Effector memory CD8-positive, alpha-beta T cell (primary cell): ENCODE measurements around the gene PTPRN.

Source experiments
- ATAC-seq: fragments of 150-1000 bp; cut with Tn5 transposase; replicated peaks from 2 replicates; pipeline ENCODE4 v1.10.0; 2021; ENCODE audit warnings: mild to moderate bottlenecking, moderate library complexity
- DNase-seq, 3 experiments: peaks; one replicate each; pipeline ENCODE4 v3.0.0; 2021
- H3K27ac Mint-ChIP-seq, 2 donors: one replicate each; pipeline ENCODE4 v1.8.0; 2022; ENCODE audit warnings: mild to moderate bottlenecking in 2 of 2, mixed read lengths in 2 of 2, moderate library complexity in 2 of 2
- H3K27me3 Mint-ChIP-seq, 2 donors: one replicate each; pipeline ENCODE4 v1.8.0; 2022; ENCODE audit warnings: mixed read lengths in 2 of 2
- H3K36me3 Mint-ChIP-seq: one replicate; pipeline ENCODE4 v1.8.0; 2022; ENCODE audit warnings: mild to moderate bottlenecking, moderate library complexity, mixed read lengths; ENCODE audit not compliant: insufficient read depth
- H3K4me1 Mint-ChIP-seq, 2 donors: one replicate each; pipeline ENCODE4 v1.8.0; 2022; ENCODE audit warnings: low read depth in 2 of 2, mixed read lengths in 2 of 2
- H3K4me3 Mint-ChIP-seq, 2 donors: one replicate each; pipeline ENCODE4 v1.8.0; 2022; ENCODE audit warnings: mild to moderate bottlenecking in 2 of 2, mixed read lengths in 2 of 2, moderate library complexity in 2 of 2
- H3K9me3 Mint-ChIP-seq, 2 donors: one replicate each; pipeline ENCODE4 v1.8.0; 2022; ENCODE audit warnings: mixed read lengths in 2 of 2
- total RNA-seq, 9 experiments: gene quantifications; one replicate each; lab custom pipeline; 2026; lab: John Stamatoyannopoulos, UW

The PTPRN gene
- 0 to 0.12 (median 0) reads per million in 9 experiments for total RNA-seq

- Mint-ChIP-seq H3K4me3 (no peak within 1 kb of the TSS), H3K27ac (no peak within 1 kb of the TSS), H3K27me3 (peaks cover 56 to 80% of the 10 kb centered on the region in 2 donors), H3K4me1 (peaks cover 0 to 2% of the 10 kb centered on the region in 2 donors), H3K9me3 (no peaks in the 10 kb centered on the region), H3K36me3 (peaks cover 3% of the 10 kb centered on the region)
- ATAC-seq (peak; percentile 19), DNase-seq (no peak)
These were observed at the start of gene PTPRN for GRCh38 chr2:219309278-219309677. Gene PTPRN, minus strand, starts transcription at chr2:219309401. Its CDS starts 69 bp downstream, at chr2:219309332.

- H3K4me3 Mint-ChIP-seq: peak overlapping the region; percentile 41 to 45
- H3K27ac Mint-ChIP-seq: no peak overlapping the region
- H3K9me3 Mint-ChIP-seq: no peaks in the 10 kb centered on the region
- H3K4me1 Mint-ChIP-seq: peaks cover 0 to 3% of the 10 kb centered on the region in 2 donors
- ATAC-seq: peak; percentile 32
- H3K27me3 Mint-ChIP-seq: peaks cover 48 to 67% of the 10 kb centered on the region in 2 donors
- no peak for DNase-seq
- H3K36me3 Mint-ChIP-seq: peaks cover 4% of the 10 kb centered on the region
These were observed 49.2 kb upstream of the PTPRN start for GRCh38 chr2:219358170-219359075.

GRCh38 chr2:219356834-219357233 is 47.6 kb upstream of the PTPRN start:
- no peak for ATAC-seq
- DNase-seq: no peak
- Mint-ChIP-seq H3K4me1 (peaks cover 0 to 3% of the 10 kb centered on the region in 2 donors), H3K4me3 (no peak overlapping the region), H3K36me3 (peaks cover 2% of the 10 kb centered on the region), H3K9me3 (no peaks in the 10 kb centered on the region), H3K27me3 (peaks cover 52 to 77% of the 10 kb centered on the region in 2 donors), H3K27ac (no peak overlapping the region)

GRCh38 chr2:219354582-219354981 is 45.4 kb upstream of the PTPRN start:
- DNase-seq: no peak
- Mint-ChIP-seq H3K4me1 (peaks cover 0 to 3% of the 10 kb centered on the region in 2 donors), H3K27me3 (peaks cover 54 to 85% of the 10 kb centered on the region in 2 donors), H3K36me3 (no peaks in the 10 kb centered on the region), H3K4me3 (no peak overlapping the region), H3K9me3 (no peaks in the 10 kb centered on the region), H3K27ac (no peak overlapping the region)
- ATAC-seq: no peak

GRCh38 chr2:219353129-219353528 is 43.9 kb upstream of the PTPRN start:
- Mint-ChIP-seq H3K4me3 (no peak overlapping the region), H3K9me3 (no peaks in the 10 kb centered on the region), H3K36me3 (no peaks in the 10 kb centered on the region), H3K27ac (no peak overlapping the region), H3K4me1 (no peaks in the 10 kb centered on the region), H3K27me3 (peaks cover 56 to 89% of the 10 kb centered on the region in 2 donors)
- no peak for ATAC-seq
- no peak for DNase-seq

GRCh38 chr2:219352448-219353023 is 43.3 kb upstream of the PTPRN start:
- H3K9me3 Mint-ChIP-seq: no peaks in the 10 kb centered on the region
- peaks cover 62 to 89% of the 10 kb centered on the region in 2 donors for H3K27me3 Mint-ChIP-seq
- no peak overlapping the region for H3K4me3 Mint-ChIP-seq
- ATAC-seq (peak; percentile 72), DNase-seq (peak; percentile 55 to 64 (median 59))
- no peaks in the 10 kb centered on the region for H3K4me1 Mint-ChIP-seq
- no peak overlapping the region for H3K27ac Mint-ChIP-seq
- H3K36me3 Mint-ChIP-seq: no peaks in the 10 kb centered on the region

- Mint-ChIP-seq H3K36me3 (no peaks in the 10 kb centered on the region), H3K27me3 (peaks cover 59 to 84% of the 10 kb centered on the region in 2 donors), H3K4me1 (no peaks in the 10 kb centered on the region), H3K9me3 (no peaks in the 10 kb centered on the region), H3K4me3 (no peak overlapping the region), H3K27ac (no peak overlapping the region)
- ATAC-seq: no peak
- no peak for DNase-seq
These were observed 41.6 kb upstream of the PTPRN start for GRCh38 chr2:219350710-219351221.

- ATAC-seq (no peak), DNase-seq (no peak)
- Mint-ChIP-seq H3K36me3 (no peaks in the 10 kb centered on the region), H3K27ac (no peak overlapping the region), H3K4me3 (no peak overlapping the region), H3K27me3 (peaks cover 58 to 81% of the 10 kb centered on the region in 2 donors), H3K4me1 (no peaks in the 10 kb centered on the region), H3K9me3 (no peaks in the 10 kb centered on the region)
These were observed 41.0 kb upstream of the PTPRN start for GRCh38 chr2:219350215-219350614.

- Mint-ChIP-seq H3K9me3 (no peaks in the 10 kb centered on the region), H3K27ac (peak overlapping the region in 1 of 2 donors; percentile 51), H3K27me3 (peaks cover 39 to 56% of the 10 kb centered on the region in 2 donors), H3K4me3 (no peak overlapping the region), H3K4me1 (peaks cover 0 to 3% of the 10 kb centered on the region in 2 donors), H3K36me3 (no peaks in the 10 kb centered on the region)
- ATAC-seq (no peak), DNase-seq (no peak)
These were observed 35.7 kb upstream of the PTPRN start for GRCh38 chr2:219344751-219345430.

- Mint-ChIP-seq H3K27me3 (peaks cover 74 to 91% of the 10 kb centered on the region in 2 donors), H3K36me3 (peaks cover 3% of the 10 kb centered on the region), H3K27ac (no peak overlapping the region), H3K4me1 (peaks cover 0 to 2% of the 10 kb centered on the region in 2 donors), H3K4me3 (no peak overlapping the region), H3K9me3 (peaks cover 0 to 10% of the 10 kb centered on the region in 2 donors)
- ATAC-seq: no peak
- DNase-seq: no peak
These were observed 26.2 kb upstream of the PTPRN start for GRCh38 chr2:219335373-219335786.

GRCh38 chr2:219334076-219334475 is 24.9 kb upstream of the PTPRN start:
- Mint-ChIP-seq H3K36me3 (peaks cover 3% of the 10 kb centered on the region), H3K9me3 (peaks cover 0 to 8% of the 10 kb centered on the region in 2 donors), H3K4me1 (peaks cover 0 to 2% of the 10 kb centered on the region in 2 donors), H3K27ac (no peak overlapping the region), H3K4me3 (no peak overlapping the region), H3K27me3 (peaks cover 74 to 94% of the 10 kb centered on the region in 2 donors)
- no peak for ATAC-seq
- no peak for DNase-seq

- Mint-ChIP-seq H3K36me3 (peaks cover 3% of the 10 kb centered on the region), H3K4me3 (no peak within 1 kb of the TSS), H3K27ac (no peak within 1 kb of the TSS), H3K27me3 (peaks cover 70 to 99% of the 10 kb centered on the region in 2 donors), H3K9me3 (peaks cover 0 to 8% of the 10 kb centered on the region in 2 donors), H3K4me1 (peaks cover 0 to 2% of the 10 kb centered on the region in 2 donors)
- DNase-seq (no peak), ATAC-seq (no peak)
These were observed 23.3 kb upstream of the PTPRN start, which contains the start of gene RESP18 for GRCh38 chr2:219332542-219332941. Gene RESP18, minus strand, starts transcription at chr2:219332744.
